Measurements from ENCODE around the gene SEC61B. TPM values are rescaled to one million over a fixed set of nuclear protein-coding genes. Genes with fewer than 3 reads are reported as not detected.
"Not testable (repeated sequence)": the region's sequence is repeated elsewhere in the genome, so short reads cannot be mapped to it uniquely, and the experiment has no call there.

The SEC61B gene
- total and polyA plus RNA-seq, 2 donors from 2014 or later = 118 to 328 TPM

- H3K36me3 ChIP-seq (ENCODE audit: control insufficient read depth in 2 of 3, insufficient read depth in 3 of 3, low read length in 3 of 3) = peaks cover 0 to 11% (median 10%) of the 10 kb centered on the region in 3 donors
- FAIRE-seq (no peak), DNase-seq (no peak)
- no peak overlapping the region for H3K9ac ChIP-seq (ENCODE audit: low read length in 3 of 3)
- H3K4me3 ChIP-seq (ENCODE audit: low read length in 3 of 3) = no peak overlapping the region
- TF ChIP-seq CTCF (IDR thresholded peaks at IDR 0.05; ENCODE audit: borderline replicate concordance, extremely low read depth, insufficient read depth) = no peak
- no peaks in the 10 kb centered on the region for H3K9me3 ChIP-seq (ENCODE audit: control insufficient read depth in 2 of 3, insufficient read depth in 1 of 3, low read length in 3 of 3)
- H3K27me3 ChIP-seq (ENCODE audit: control insufficient read depth, insufficient read depth, low read length) = no peaks in the 10 kb centered on the region
- no peak overlapping the region for H3K27ac ChIP-seq (ENCODE audit: low read depth in 2 of 2, low read length in 2 of 2)
- no peaks in the 10 kb centered on the region for H3K4me1 ChIP-seq (ENCODE audit: control insufficient read depth in 2 of 3, insufficient read depth in 2 of 3, low read depth in 1 of 3, low read length in 3 of 3)
- intact Hi-C loops (cut with DNase I) = no loop called here
Observed at GRCh38 chr9:99237356-99237755, 15.3 kb downstream of the SEC61B start.

GRCh38 chr9:99237849-99238248, 15.8 kb downstream of the SEC61B start:
- H3K9ac ChIP-seq (ENCODE audit: low read length in 3 of 3); H3K27ac ChIP-seq (ENCODE audit: low read depth in 2 of 2, low read length in 2 of 2); intact Hi-C loops (cut with DNase I); DNase-seq; H3K4me3 ChIP-seq (ENCODE audit: low read length in 3 of 3); H3K36me3 ChIP-seq (ENCODE audit: control insufficient read depth in 2 of 3, insufficient read depth in 3 of 3, low read length in 3 of 3); H3K9me3 ChIP-seq (ENCODE audit: control insufficient read depth in 2 of 3, insufficient read depth in 1 of 3, low read length in 3 of 3); FAIRE-seq; H3K27me3 ChIP-seq (ENCODE audit: control insufficient read depth, insufficient read depth, low read length); H3K4me1 ChIP-seq (ENCODE audit: control insufficient read depth in 2 of 3, insufficient read depth in 2 of 3, low read depth in 1 of 3, low read length in 3 of 3): not testable (repeated sequence)

- intact Hi-C loops (cut with DNase I) = no loop called here
- Histone ChIP-seq H3K9ac (ENCODE audit: low read length in 3 of 3) (no peak overlapping the region), H3K27ac (ENCODE audit: low read depth in 2 of 2, low read length in 2 of 2) (no peak overlapping the region), H3K9me3 (ENCODE audit: control insufficient read depth in 2 of 3, insufficient read depth in 1 of 3, low read length in 3 of 3) (no peaks in the 10 kb centered on the region), H3K36me3 (ENCODE audit: control insufficient read depth in 2 of 3, insufficient read depth in 3 of 3, low read length in 3 of 3) (peaks cover 0 to 5% (median 2%) of the 10 kb centered on the region in 3 donors), H3K27me3 (ENCODE audit: control insufficient read depth, insufficient read depth, low read length) (no peaks in the 10 kb centered on the region), H3K4me1 (ENCODE audit: control insufficient read depth in 2 of 3, insufficient read depth in 2 of 3, low read depth in 1 of 3, low read length in 3 of 3) (no peaks in the 10 kb centered on the region), H3K4me3 (ENCODE audit: low read length in 3 of 3) (no peak overlapping the region)
- DNase-seq (no peak), FAIRE-seq (no peak)
- no peak for TF ChIP-seq CTCF (IDR thresholded peaks at IDR 0.05; ENCODE audit: borderline replicate concordance, extremely low read depth, insufficient read depth)
Observed at GRCh38 chr9:99238331-99238730, 16.2 kb downstream of the SEC61B start.

- Histone ChIP-seq H3K27ac (ENCODE audit: low read depth in 2 of 2, low read length in 2 of 2) (no peak overlapping the region), H3K9ac (ENCODE audit: low read length in 3 of 3) (no peak overlapping the region), H3K27me3 (ENCODE audit: control insufficient read depth, insufficient read depth, low read length) (no peaks in the 10 kb centered on the region), H3K36me3 (ENCODE audit: control insufficient read depth in 2 of 3, insufficient read depth in 3 of 3, low read length in 3 of 3) (peaks cover 0 to 3% (median 0%) of the 10 kb centered on the region in 3 donors), H3K4me3 (ENCODE audit: low read length in 3 of 3) (no peak overlapping the region), H3K4me1 (ENCODE audit: control insufficient read depth in 2 of 3, insufficient read depth in 2 of 3, low read depth in 1 of 3, low read length in 3 of 3) (no peaks in the 10 kb centered on the region), H3K9me3 (ENCODE audit: control insufficient read depth in 2 of 3, insufficient read depth in 1 of 3, low read length in 3 of 3) (no peaks in the 10 kb centered on the region)
- DNase-seq (peak in 3 of 5 donors; percentile 21 to 48 (median 30)), FAIRE-seq (no peak)
- intact Hi-C loops (cut with DNase I) = no loop called here
- no peak for TF ChIP-seq CTCF (IDR thresholded peaks at IDR 0.05; ENCODE audit: borderline replicate concordance, extremely low read depth, insufficient read depth)
Observed at GRCh38 chr9:99239341-99240060, 17.4 kb downstream of the SEC61B start.
